BE2C (cell line): ENCODE results near the gene STON1.
"Not testable (repeated sequence)": the region's sequence is repeated elsewhere in the genome, so short reads cannot be mapped to it uniquely, and the experiment has no call there.

ENCODE experiments used
- DNase-seq: peaks from one replicate; pipeline ENCODE4 v3.0.0-alpha.2; 2020
- H3K27me3 ChIP-seq: fragments of 250-450 bp; sonication (Bioruptor Pico); 2 replicates; pipeline ENCODE4 v1.5.1; 2020; ENCODE audit warnings: mild to moderate bottlenecking
- H3K36me3 ChIP-seq: fragments of 250-450 bp; sonication (Bioruptor Pico); 2 replicates; pipeline ENCODE4 v1.5.1; 2020; ENCODE audit warnings: mild to moderate bottlenecking
- H3K4me1 ChIP-seq: fragments of 250-450 bp; sonication (Bioruptor Pico); 2 replicates; pipeline ENCODE4 v1.5.1; 2020
- H3K4me3 ChIP-seq: 2 replicates; pipeline ENCODE4 v1.5.1; 2011; ENCODE audit warnings: low read depth, low read length
- H3K9me3 ChIP-seq: fragments of 250-450 bp; sonication (Bioruptor Pico); 2 replicates; pipeline ENCODE4 v1.5.1; 2020
- TF ChIP-seq, protein P1 (sequence below): IDR thresholded peaks from 2 replicates; pipeline ENCODE4 v1.5.1; 2012; ENCODE audit warnings: mild to moderate bottlenecking, low read depth, low read length

Gene STON1

DNA sequence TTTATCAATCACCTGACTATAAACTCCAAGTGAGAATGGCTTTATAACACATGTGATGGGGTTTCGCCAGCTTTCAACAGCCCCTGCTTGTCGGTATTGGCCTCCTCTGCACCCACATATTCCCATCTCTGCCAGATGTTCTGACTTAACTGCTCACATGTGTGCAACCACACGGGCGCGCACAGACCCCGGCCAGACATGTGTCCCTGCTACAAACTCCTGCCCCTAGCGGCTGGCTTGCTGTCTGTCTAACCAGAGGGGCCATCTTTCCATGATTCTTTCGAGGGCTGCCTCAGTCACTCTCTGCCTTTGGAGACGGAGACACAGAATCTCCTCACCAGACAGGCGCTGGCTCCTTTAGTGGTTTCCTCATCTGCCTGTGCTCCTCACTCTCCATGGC, 15.3 kb downstream of the STON1 start:
- Histone ChIP-seq H3K4me3 (no peak overlapping the region), H3K27me3 (no peaks in the 10 kb centered on the region), H3K36me3 (no peaks in the 10 kb centered on the region), H3K4me1 (no peaks in the 10 kb centered on the region), H3K9me3 (no peaks in the 10 kb centered on the region)
- DNase-seq = peak; percentile 15
- TF ChIP-seq, protein P1, sequence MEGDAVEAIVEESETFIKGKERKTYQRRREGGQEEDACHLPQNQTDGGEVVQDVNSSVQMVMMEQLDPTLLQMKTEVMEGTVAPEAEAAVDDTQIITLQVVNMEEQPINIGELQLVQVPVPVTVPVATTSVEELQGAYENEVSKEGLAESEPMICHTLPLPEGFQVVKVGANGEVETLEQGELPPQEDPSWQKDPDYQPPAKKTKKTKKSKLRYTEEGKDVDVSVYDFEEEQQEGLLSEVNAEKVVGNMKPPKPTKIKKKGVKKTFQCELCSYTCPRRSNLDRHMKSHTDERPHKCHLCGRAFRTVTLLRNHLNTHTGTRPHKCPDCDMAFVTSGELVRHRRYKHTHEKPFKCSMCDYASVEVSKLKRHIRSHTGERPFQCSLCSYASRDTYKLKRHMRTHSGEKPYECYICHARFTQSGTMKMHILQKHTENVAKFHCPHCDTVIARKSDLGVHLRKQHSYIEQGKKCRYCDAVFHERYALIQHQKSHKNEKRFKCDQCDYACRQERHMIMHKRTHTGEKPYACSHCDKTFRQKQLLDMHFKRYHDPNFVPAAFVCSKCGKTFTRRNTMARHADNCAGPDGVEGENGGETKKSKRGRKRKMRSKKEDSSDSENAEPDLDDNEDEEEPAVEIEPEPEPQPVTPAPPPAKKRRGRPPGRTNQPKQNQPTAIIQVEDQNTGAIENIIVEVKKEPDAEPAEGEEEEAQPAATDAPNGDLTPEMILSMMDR = no peak

DNA sequence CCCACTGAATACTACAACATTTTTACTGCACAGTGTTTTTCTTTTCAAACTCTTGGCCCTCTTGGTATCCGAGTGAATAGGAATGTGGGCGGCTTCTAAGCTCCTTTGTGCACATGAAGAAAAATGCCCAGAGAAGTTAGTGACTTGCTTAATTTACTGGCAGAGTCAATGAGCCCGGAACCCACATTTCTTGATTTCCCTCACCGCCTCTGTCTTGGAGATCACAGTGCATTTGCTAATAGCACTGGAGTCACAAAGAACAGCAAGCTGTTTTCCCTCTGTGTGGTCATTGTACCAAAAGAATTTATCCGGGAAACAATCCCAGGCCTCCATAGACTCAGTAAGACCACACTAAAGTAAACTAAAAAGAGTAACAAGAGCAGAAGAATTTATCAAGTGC, 18.9 kb downstream of the STON1 start:
- no peaks in the 10 kb centered on the region for H3K36me3 ChIP-seq
- H3K9me3 ChIP-seq = no peaks in the 10 kb centered on the region
- TF ChIP-seq, protein P1 = no peak
- no peak for DNase-seq
- H3K4me1 ChIP-seq = no peaks in the 10 kb centered on the region
- no peak overlapping the region for H3K4me3 ChIP-seq
- no peaks in the 10 kb centered on the region for H3K27me3 ChIP-seq

DNA sequence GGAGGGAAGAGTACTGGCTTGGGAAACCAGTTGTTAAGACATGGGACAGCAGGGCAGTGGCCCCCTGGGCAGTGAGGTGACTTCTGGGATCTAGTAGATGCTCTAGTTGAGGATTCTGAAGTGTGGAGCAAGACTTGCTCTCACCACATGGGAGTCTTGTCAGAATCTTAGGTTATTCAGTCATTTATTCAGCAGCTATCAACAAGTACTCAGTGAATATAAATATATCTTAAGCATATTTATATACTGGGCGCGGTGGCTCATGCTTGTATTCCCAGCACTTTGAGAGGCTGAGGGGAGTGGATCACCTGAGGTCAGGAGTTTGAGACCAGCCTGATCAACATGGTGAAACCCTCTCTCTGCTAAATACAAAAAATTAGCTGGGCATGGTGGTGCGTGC, 20.0 kb downstream of the STON1 start:
- no peaks in the 10 kb centered on the region for H3K36me3 ChIP-seq
- no peak overlapping the region for H3K4me3 ChIP-seq
- DNase-seq = no peak
- TF ChIP-seq, protein P1 = no peak
- H3K4me1 ChIP-seq = no peaks in the 10 kb centered on the region
- no peaks in the 10 kb centered on the region for H3K9me3 ChIP-seq
- no peaks in the 10 kb centered on the region for H3K27me3 ChIP-seq

GRCh38 chr2:48551548-48551947, 21.6 kb downstream of the STON1 start:
- no peak for DNase-seq
- Histone ChIP-seq H3K36me3 (no peaks in the 10 kb centered on the region), H3K9me3 (no peaks in the 10 kb centered on the region)

DNA sequence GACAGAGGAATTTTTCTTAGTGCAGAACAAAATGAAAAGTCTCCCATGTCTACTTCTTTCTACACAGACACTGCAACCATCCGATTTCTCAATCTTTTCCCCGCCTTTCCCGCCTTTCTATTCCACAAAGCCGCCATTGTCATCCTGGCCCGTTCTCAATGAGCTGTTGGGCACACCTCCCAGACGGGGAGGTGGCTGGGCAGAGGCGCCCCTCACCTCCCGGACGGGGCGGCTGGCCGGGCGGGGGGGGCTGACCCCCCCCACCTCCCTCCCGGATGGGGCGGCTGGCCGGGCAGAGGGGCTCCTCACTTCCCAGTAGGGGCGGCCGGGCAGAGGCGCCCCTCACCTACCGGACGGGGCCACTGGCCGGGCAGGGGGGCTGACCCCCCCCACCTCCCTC, 25.1 kb downstream of the STON1 start:
- not testable (repeated sequence) for H3K4me1 ChIP-seq, H3K4me3 ChIP-seq, DNase-seq, H3K27me3 ChIP-seq, H3K36me3 ChIP-seq, H3K9me3 ChIP-seq

More at GRCh38 chr2:48551548-48551947, 21.6 kb downstream of the STON1 start:
- Histone ChIP-seq H3K4me3 (no peak overlapping the region), H3K4me1 (no peaks in the 10 kb centered on the region), H3K27me3 (no peaks in the 10 kb centered on the region)
- TF ChIP-seq, protein P1 = no peak

GRCh38 chr2:48558456-48558855, 28.5 kb downstream of the STON1 start:
- Histone ChIP-seq H3K4me1 (no peaks in the 10 kb centered on the region), H3K9me3 (no peaks in the 10 kb centered on the region), H3K36me3 (no peaks in the 10 kb centered on the region), H3K4me3 (no peak overlapping the region), H3K27me3 (no peaks in the 10 kb centered on the region)
- DNase-seq = no peak
- TF ChIP-seq, protein P1 = no peak
